ENCODE data around the gene CAPRIN1.

The CAPRIN1 gene

DNA sequence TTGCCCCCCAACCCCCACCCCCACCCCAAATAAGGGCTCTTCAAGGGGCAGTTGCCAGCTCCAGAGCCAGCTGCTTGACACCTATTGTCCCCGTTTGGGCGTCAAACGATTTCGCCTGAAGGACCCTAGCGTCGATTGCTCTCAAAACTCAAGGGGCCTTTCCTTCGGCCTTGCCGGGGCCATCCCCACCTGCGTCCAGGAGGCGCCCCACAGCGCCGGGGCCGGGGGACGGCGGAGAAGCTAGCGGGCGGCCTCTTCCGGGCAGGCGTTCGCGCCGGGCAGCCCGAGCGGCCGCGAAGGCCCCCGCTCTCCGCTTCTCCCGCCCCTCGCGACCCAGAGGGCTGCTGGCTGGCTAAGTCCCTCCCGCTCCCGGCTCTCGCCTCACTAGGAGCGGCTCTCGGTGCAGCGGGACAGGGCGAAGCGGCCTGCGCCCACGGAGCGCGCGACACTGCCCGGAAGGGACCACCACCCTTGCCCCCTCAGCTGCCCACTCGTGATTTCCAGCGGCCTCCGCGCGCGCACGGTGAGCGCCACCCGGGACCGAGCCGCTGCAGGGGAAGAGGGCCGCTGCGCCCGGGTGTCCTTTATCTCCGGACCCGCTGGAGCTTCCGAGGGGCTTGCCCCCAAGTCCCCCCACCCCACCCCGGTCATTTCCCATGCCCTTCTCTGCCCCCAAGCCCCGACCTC is at the start of gene CAPRIN1:
Gene CAPRIN1, plus strand, starts transcription at position 383 of the 687 bp plus-strand sequence. CDS start 690 bp downstream, outside the sequence.
- peak; percentile 86 to 97 for DNase-seq

DNA sequence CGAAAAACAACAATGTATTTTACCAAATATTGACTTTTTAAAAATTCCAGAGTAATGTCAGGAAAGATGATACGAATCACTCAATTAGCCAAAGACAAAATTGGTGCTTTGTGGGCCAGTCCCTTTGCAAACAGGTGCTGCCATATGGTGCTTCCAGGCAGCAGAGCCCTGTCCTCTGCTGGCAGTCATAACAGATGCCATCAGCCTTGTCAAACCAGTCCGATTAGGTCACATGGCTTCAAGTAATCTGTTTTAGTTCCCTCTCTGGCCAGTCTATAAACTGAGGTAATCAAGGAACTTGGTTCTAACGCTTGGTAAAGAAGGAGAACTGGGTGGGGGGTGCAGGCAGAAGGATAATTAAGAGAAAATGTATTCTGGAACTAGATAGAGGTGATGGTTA is 49.1 kb upstream of the CAPRIN1 start:
- peak; percentile 48 to 78 for DNase-seq

DNA sequence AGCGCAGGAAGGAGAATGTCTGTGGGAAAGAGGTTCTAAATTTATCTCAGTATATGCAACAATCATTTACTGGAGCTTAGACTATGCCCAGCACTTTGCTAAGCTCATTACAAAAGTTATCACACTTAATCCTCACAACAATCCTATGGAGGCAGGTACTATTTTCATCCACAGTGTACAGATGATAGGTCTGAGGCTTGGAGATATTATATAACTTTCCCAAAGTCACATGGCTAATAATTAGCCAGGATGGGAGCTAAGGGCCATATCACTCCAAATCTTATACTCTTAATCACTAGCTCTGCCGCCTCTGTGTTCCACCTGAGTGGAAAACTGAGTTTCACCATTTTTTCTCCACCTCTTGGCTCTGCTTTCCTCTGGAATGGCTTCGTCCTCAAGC is 47.3 kb upstream of the CAPRIN1 start:
- no peak for DNase-seq

DNA sequence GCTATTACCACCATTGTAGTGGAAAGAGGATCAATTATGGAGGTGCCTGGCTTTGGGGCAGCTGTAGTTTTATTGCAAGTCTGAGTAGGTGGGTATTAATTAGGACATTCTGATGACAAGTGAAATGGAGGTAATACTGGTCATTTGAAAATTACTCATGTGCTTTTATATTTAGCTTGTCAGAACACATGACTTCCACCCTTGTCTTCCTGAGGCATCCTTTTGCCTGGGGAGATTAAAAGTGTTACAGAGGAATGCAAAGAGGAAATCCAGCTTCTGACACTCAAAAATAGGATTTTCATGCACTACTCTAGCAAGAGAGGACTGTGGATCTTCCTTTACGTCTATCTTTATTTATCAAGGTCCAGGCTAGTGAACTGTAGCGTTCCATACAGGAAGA is 44.7 kb upstream of the CAPRIN1 start:
- DNase-seq = no peak

DNA sequence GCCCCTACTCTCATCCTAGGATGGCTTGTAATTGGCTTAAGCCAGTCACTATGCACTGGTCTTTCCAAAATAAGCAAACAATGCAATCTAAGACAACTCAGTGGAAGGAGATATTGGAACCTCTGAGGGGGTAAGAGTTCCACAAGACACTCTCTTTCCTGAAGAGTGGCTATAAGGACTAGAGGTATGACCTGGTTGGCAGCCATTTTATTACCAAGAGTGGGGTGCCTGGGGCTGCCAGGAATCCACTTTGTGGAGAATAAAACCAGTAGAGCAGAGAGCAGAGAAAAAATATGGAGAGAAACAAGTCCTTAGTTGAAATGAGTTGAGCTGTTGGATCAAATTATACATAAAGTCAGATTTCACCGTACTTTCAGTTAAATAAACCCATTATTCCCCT is 38.8 kb upstream of the CAPRIN1 start:
- no peak for DNase-seq

GRCh38 chr11:34013898-34014571 is 37.5 kb upstream of the CAPRIN1 start:
- no peak for DNase-seq

DNA sequence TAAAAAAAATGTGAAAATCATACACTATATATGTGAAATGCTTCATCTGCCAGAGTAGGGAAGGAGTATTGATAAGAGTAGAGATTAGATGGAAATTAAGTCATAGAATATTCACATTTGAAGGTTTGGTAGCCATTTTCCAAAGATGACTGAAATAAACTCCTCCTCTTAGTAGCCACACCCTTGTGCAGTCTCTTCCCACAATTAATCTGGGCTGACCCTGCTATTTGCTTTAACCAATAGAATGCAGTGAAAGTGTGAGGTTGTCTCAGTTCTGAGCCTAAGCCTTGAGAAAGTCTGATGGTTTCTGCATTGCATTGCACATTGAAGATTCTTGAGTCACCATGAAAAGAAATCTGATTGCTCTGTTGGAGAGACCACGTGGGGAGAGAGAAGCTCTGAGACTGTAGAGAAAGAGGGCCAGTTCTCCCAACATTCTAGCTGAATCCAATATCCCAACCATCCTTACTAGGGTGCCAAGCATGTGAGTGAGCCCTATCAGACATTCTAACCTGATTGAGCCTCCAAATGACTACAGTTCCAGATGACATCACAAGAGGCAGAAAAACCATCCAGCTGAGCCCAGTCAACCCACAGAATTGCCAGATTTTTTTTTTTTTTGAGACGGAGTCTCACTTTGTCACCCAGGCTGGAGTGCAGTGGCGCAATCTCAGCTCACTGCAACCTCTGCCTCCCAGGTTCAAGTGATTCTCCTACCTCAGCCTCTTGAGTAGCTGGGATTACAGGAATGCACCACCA is 29.4 kb upstream of the CAPRIN1 start:
- no peak for DNase-seq

GRCh38 chr11:34026432-34026831 is 25.1 kb upstream of the CAPRIN1 start:
- DNase-seq = no peak

DNA sequence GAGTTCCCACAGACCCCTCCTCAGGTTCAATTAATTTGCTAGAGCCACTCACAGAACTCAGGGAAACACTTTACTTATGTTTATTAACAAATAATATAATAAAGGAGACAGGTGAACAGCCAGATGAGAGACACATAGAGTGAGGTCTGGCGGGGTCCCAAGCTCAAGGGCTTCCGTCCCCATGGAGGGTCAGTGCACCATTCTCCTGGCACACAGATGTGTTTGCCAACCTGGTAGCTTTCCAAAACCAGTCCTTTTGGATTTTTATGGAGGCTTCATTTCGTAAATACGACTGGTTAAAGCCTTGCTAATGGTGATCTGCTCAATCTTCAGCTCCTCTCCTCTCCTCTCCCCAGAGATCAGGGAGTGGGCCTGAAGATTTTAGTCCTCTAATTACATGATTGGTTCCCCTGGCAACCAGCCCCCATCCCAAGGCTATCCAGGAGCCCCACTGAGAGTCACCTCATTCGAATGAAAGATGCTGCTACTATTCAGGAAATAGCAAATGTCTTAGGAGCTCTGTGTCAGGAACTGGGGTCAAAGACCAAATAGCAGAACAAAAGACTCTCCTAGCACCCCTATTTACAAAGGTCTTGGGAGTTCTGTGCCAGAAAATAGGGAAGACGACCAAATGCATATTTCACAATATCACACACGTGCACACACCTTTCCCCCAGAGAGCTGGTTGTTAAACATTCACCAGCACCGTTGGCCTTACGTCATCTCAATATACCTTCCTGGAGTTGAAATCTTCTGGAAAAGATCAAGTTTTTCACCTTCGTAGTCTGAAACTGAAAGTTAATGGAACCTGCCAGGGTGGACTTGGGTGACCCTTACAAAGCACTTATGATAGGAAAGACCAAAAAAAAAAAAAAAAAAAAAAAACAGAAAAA is 23.8 kb upstream of the CAPRIN1 start:
- no peak for DNase-seq

DNA sequence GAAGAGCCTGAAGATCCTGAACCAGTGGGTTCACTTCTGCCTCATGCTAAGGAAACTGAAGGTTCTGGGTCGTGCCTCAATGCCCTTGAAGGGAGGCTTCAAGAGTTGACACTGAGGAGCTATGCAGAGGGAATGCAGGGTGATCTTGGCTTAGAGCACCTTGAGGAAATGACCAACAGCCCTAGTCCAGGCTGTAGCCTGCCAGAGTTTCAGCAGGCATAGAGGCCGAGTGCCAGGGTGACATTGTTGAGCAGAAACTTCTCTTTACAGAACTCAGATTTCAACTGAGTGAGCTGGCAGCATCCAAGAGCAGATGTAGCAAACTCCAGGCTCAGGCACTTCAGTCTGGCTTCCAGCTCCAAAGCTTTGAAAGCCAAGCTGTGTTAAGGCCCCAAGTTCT is 23.1 kb upstream of the CAPRIN1 start:
- no peak for DNase-seq

DNA sequence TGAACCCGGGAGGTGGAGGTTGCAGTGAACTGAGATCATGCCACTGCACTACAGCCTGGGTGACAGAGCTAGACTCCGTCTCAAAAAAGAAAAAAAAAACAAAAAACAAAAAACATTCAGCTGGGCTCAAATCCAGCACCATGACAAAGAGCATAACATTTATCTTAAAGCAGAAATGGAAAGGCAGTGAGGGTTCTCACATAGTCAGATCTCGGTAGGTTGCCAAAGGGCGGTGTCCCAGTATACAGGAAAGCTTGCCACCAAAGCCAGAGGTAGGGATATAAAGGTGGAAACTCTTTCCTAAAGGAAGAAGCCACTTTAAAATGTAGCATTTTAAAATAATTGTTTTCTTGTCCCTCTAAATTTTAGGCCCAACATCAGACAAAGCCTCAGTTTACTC is 22.4 kb upstream of the CAPRIN1 start:
- no peak for DNase-seq

- no peak for DNase-seq
Measured at GRCh38 chr11:34030382-34030781, 21.1 kb upstream of the CAPRIN1 start.

GRCh38 chr11:34033399-34033798 is 18.1 kb upstream of the CAPRIN1 start:
- DNase-seq = no peak

- no peak for DNase-seq
Measured at GRCh38 chr11:34034053-34034452, 17.5 kb upstream of the CAPRIN1 start.

DNA sequence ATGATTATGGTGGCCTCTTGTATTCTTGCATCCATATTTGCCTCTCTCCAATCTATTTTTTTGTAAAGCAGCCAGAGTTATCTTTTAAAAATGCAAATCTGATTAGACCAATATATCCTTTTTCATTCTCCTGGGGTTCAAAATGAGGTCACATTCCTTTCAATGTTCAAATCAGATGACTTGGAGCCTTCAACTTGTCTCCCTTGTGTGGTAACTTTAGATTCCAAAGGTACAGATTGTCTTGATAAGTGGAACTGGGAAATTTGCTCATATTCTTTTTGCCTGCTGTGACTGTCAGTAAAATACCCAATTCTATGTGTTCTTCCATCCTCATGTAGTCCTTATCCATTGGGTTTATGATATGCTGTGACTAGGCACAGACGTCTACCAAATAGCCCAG is 15.1 kb upstream of the CAPRIN1 start:
- no peak for DNase-seq

DNA sequence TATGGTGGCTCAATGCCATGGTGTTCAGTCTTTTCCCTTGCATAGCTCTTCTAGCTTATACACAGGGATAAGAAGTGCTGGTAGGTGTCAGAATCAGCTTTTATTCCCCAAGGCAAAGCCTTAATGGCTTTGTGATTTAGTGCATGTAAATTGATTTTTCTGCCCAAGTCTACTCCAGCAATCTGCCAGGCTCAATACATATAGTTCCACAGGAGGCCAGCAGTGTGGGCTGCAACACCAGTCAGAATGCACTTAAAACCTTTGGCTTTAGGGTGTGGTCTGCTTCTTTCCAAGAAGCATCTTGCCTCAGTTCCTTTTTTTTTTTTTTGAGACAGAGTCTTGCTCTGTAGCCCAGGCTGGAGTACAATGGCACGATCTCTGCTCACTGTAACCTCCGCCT is 14.5 kb upstream of the CAPRIN1 start:
- DNase-seq = no peak

DNA sequence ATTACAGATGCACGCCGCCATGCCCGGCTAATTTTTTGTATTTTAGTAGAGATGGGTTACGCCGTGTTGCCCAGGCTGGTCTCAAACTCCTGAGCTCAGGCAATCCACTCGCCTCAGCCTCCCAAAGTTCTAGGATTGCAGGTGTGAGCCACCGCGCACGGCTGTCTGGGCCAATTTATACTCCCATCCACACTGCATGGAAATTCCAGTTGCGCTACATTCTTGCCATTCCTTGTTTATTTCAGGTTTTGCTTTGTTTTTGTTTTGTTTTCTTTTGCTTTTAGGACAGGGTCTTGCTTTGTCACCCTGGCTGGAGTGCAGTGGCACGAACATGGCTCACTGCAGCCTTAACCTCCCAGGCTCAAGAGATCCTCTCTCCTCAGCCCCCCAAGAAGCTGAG is 11.0 kb upstream of the CAPRIN1 start:
- no peak for DNase-seq

DNA sequence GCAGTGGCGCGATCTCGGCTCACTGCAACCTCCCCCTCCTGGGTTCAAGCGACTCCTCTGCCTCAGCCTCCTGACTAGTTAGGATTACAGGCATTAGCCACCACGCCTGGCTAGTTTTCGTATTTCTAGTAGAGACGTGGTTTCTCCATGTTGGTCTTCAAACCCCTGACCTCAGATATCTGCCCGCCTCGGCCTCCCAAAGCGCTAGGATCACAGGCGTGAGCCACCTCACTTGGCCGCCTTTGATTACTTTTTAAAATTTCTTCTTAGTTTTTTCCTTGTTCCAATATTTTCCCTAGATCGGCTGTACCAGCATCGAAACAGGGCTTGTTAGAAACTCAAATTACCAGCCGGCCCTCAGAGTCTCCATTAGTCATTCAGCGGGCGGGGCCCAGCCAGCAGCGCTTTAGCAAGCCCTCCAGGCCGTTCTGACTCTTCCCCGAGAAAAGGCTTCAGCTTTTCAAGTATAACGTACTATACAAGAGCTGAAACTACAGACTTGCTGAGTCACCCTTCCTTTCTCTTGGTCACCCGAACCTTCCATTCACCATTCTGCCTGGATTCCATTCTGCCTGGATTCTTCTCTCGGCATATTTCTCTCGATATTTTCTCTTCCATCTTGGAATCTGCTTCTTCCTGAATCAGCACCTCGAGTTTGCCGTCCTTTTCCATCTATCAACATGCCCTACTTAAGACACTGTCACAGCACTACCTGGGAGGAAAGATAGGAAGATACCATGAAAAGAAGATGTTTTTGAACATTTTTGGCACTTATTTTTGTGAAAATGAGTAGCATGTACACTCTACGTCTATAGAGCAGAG is 6.7 kb upstream of the CAPRIN1 start:
- no peak for DNase-seq

GRCh38 chr11:34049028-34049427 is 2.5 kb upstream of the CAPRIN1 start:
- no peak for DNase-seq

DNA sequence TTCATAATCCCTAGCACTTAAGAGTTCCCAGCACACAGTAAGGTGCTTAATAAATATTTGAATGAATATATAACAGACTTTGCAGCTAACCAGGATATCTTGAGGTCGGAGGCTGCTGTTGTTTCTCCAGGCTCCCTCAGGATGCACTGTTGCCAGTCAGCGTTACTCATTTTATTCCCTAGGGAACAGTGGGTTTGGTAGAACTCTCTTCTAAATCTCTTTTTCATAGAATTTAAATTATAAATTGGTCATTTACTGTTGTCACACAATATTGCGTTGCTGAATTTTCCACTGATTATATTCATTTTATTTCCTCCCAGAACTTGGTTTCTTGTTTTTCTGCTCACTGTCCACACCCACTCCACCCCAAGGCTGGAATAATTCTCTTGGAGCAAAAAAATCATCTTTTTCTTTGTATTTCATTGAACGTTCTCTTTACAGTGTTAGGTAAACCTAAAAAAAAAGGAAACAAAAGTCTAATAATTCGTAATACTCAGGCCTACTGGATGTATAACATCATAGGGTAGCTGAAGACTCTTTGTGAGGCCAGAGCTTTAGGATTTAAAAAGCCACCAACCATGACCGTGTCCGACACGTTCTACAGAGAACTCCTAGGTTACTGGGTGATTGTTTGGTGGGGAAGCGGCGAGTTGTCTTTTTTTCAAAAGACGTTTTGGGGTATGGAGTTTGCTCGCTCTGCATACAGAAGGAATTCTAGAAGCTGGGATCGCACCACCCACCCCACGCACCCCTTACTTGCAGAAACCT is 766 bp upstream of the CAPRIN1 start:
- DNase-seq = no peak

DNA sequence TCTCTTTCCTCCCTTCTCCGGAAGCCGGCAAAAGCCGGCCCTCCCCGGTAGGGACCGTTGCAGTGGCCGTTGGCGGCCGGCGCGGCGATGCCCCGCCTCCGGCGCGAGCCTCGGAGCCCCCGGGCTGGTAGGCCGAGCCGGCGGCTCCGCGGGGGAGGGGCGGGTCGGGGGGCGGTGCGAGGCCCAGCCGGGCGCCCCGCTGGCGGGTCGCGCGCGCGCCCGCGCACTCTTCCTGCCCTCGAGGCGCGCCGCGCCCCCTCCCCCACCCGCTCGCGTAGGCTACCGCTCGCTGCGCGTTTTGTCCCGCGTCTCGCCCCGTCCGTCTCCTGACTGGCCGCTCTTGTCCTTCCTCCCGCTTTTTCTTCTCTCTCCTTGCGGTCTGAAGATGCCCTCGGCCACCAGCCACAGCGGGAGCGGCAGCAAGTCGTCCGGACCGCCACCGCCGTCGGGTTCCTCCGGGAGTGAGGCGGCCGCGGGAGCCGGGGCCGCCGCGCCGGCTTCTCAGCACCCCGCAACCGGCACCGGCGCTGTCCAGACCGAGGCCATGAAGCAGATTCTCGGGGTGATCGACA is 591 bp downstream of the CAPRIN1 start:
- peak; percentile 35 to 85 for DNase-seq
